ELR (cell line): ENCODE results near the gene PDCD4.
A peak's percentile ranks its signal among the peaks of the same experiment; 100 is the strongest.

Source experiments
- DNase-seq: peaks from one replicate; pipeline ENCODE4 v3.0.0-alpha.2; 2015; ENCODE audit warnings: low read depth

The PDCD4 gene

GRCh38 chr10:110871298-110872084 is at the start of gene PDCD4:
PDCD4 (plus strand) TSS chr10:110871928; CDS start chr10:110876028, 4,100 bp downstream.
- peak; percentile 98 for DNase-seq

- DNase-seq: no peak
Measured at GRCh38 chr10:110822035-110822711, 49.6 kb upstream of the PDCD4 start.

- DNase-seq: no peak
Measured at GRCh38 chr10:110822712-110823311, 48.9 kb upstream of the PDCD4 start.

- no peak for DNase-seq
Measured at GRCh38 chr10:110824152-110824441, 47.6 kb upstream of the PDCD4 start.

- no peak for DNase-seq
Measured at GRCh38 chr10:110824660-110825059, 47.1 kb upstream of the PDCD4 start.

- DNase-seq: no peak
Measured at GRCh38 chr10:110825508-110825907, 46.2 kb upstream of the PDCD4 start.

GRCh38 chr10:110827410-110827809 is 44.3 kb upstream of the PDCD4 start:
- peak; percentile 14 for DNase-seq

GRCh38 chr10:110827875-110828274 is 43.9 kb upstream of the PDCD4 start:
- no peak for DNase-seq

GRCh38 chr10:110828525-110828924 is 43.2 kb upstream of the PDCD4 start:
- no peak for DNase-seq

- no peak for DNase-seq
Measured at GRCh38 chr10:110829721-110830410, 41.9 kb upstream of the PDCD4 start.

GRCh38 chr10:110833234-110833940 is 38.3 kb upstream of the PDCD4 start:
- DNase-seq: no peak

GRCh38 chr10:110833941-110834628 is 37.6 kb upstream of the PDCD4 start:
- DNase-seq: no peak

GRCh38 chr10:110834629-110835301 is 37.0 kb upstream of the PDCD4 start:
- no peak for DNase-seq

- no peak for DNase-seq
Measured at GRCh38 chr10:110835841-110836240, 35.9 kb upstream of the PDCD4 start.

- no peak for DNase-seq
Measured at GRCh38 chr10:110836706-110837105, 35.0 kb upstream of the PDCD4 start.

GRCh38 chr10:110837418-110838171 is 34.1 kb upstream of the PDCD4 start:
- DNase-seq: no peak

GRCh38 chr10:110840225-110840922 is 31.4 kb upstream of the PDCD4 start:
- no peak for DNase-seq

- DNase-seq: no peak
Measured at GRCh38 chr10:110840923-110841428, 30.8 kb upstream of the PDCD4 start.

GRCh38 chr10:110841767-110842267 is 29.9 kb upstream of the PDCD4 start:
- DNase-seq: no peak
